Gastrocnemius medialis (tissue), 4 donors: ENCODE data around the gene CACNG1. TPM values are rescaled to one million over a fixed set of nuclear protein-coding genes. Genes with fewer than 3 reads are reported as not detected.

ENCODE experiments used
- ATAC-seq, 2 donors: fragments of 150-250 bp; one replicate each; pipeline ENCODE4 v1.9.1; 2016
- DNase-seq, 2 donors: peaks; one replicate each; pipeline ENCODE4 v3.0.0-alpha.2; 2019
- H3K27ac ChIP-seq, 4 donors: fragments of 200-600 bp; sonication (generic); 1 replicate in 1 of 4; 2 replicates in 3 of 4; pipeline ENCODE4 v1.5.1; 2016 to 2018; ENCODE audit warnings: mild to moderate bottlenecking in 2 of 4, moderate library complexity in 1 of 4
- H3K27me3 ChIP-seq, 3 donors: fragments of 200-600 bp; sonication (generic) in 2 of 3; 1 replicate in 1 of 3; 2 replicates in 2 of 3; pipeline versions ENCODE4 v1.5.1 to v1.6.0; 2016 to 2019; ENCODE audit warnings: mild to moderate bottlenecking in 1 of 3, moderate library complexity in 1 of 3
- H3K36me3 ChIP-seq, 2 donors: fragments of 200-600 bp; sonication (generic) in 1 of 2; one replicate each; pipeline ENCODE4 v1.5.1; 2017 to 2018
- H3K4me1 ChIP-seq, 2 donors: fragments of 200-600 bp; sonication (generic) in 1 of 2; one replicate each; pipeline ENCODE4 v1.5.1; 2016 to 2017; ENCODE audit warnings: mild to moderate bottlenecking in 2 of 2
- H3K4me3 ChIP-seq, 4 donors: fragments of 200-600 bp; sonication (generic) in 3 of 4; 1 replicate in 1 of 4; 2 replicates in 3 of 4; pipeline ENCODE4 v1.5.1; 2016 to 2019; ENCODE audit warnings: mild to moderate bottlenecking in 2 of 4
- H3K9me3 ChIP-seq, 3 donors: fragments of 200-600 bp; sonication (generic) in 2 of 3; 1 replicate in 1 of 3; 2 replicates in 2 of 3; pipeline ENCODE4 v1.5.1; 2016 to 2019
- CTCF ChIP-seq, 5 experiments: fragments of 450-650 bp in 3 of 5; fragments of 200-600 bp in 2 of 5; sonication (generic) in 2 of 5; IDR thresholded peaks in 4 of 5; conservative IDR thresholded peaks in 1 of 5; 1 replicate in 4 of 5; 2 replicates in 1 of 5; pipeline ENCODE4 v1.5.1; 2016 to 2019; ENCODE audit warnings: antibody characterized with exemption in 5 of 5, mild to moderate bottlenecking in 3 of 5, moderate library complexity in 3 of 5
- POLR2A ChIP-seq, 2 donors: fragments of 450-650 bp; IDR thresholded peaks; one replicate each; pipeline ENCODE4 v1.6.1; 2017; ENCODE audit warnings: antibody characterized with exemption in 2 of 2, mild to moderate bottlenecking in 2 of 2, moderate library complexity in 2 of 2
- in situ Hi-C, 4 donors: fragments of 200-750 bp; cut with MboI; loops; one replicate each; pipeline versions ENCODE4 v1.15.0 to v1.8.0; 2017; ENCODE audit warnings: low sequenced_read_pairs in 4 of 4
- intact Hi-C: fragments of 100-400 bp; cut with DNase I; formaldehyde crosslinking; loops from one replicate; pipeline ENCODE4 v1.15.1; 2023; ENCODE audit warnings: low total_unique reads
- total RNA-seq, 4 donors: library from RNA; depleted of rRNA; stranded (reverse); fragments of >200 nt; gene quantifications; one replicate each; pipeline versions ENCODE4 v1.1.0 to v1.2.3, GENCODE V29; 2016

The CACNG1 gene
- total RNA-seq, 4 donors from 2014 or later = 120 to 203 (median 154) TPM

DNA sequence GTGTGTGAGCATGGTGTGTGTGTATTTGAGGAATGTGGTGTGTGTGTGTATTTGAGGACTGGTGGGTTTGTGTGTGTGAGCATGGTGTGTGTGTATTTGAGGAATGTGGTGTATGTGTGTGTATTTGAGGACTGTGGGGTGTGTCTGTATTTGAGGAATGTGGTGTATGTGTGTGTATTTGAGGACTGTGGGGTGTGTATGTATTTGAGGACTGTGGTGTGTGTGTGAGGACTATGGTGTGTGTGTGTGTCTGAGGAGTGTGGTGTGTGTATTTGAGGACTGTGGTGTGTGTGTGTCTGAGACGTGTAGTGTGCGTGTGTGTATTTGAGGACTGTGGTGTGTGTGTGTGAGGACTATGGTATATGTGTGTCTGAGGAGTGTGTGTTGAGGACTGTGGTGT is 18.0 kb upstream of the CACNG1 start:
- Histone ChIP-seq H3K9me3 (no peaks in the 10 kb centered on the region), H3K27ac (no peak overlapping the region), H3K27me3 (no peaks in the 10 kb centered on the region), H3K4me1 (peaks cover 0 to 11% of the 10 kb centered on the region in 2 donors), H3K4me3 (no peak overlapping the region), H3K36me3 (no peaks in the 10 kb centered on the region)
- no peak for TF ChIP-seq CTCF (IDR thresholded peaks at IDR 0.05 in 4 of 5, conservative IDR thresholded peaks at IDR 0.05 in 1 of 5)
- TF ChIP-seq POLR2A (IDR thresholded peaks at IDR 0.05) = no peak
- in situ Hi-C loops (no loop called here), intact Hi-C loops (no loop called here)
- ATAC-seq (no peak), DNase-seq (no peak)

DNA sequence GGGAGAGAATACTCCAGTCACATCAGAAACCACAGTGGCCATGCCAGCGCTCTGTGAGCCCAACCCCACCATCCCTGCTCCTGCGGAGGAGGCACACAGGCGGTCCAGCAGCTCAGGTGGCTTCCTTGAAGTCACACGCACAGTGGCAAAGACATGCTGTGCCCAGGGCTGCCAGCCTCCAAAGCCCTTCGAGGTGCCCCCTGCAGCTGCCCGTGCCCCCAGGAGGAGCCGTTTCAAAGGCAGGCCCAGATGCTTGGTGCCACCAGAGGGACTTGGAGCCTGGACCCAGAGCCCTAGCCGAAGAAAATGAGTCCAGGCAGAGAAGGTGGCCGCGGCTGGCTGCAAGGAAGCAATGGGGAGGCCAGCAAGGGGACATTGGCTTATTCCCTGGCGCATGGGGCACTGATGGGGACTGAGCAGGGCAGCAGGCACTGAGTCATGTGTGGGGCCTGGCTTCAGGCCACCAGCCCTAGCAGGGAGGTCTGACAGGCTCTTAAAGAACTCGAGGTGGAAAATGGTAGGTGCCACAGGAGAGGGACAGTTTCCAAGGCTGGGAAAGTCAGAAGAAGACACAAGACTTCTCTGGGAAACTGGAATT is 17.2 kb upstream of the CACNG1 start:
- Histone ChIP-seq H3K4me3 (no peak overlapping the region), H3K9me3 (no peaks in the 10 kb centered on the region), H3K36me3 (no peaks in the 10 kb centered on the region), H3K27ac (no peak overlapping the region), H3K27me3 (no peaks in the 10 kb centered on the region), H3K4me1 (peaks cover 0 to 5% of the 10 kb centered on the region in 2 donors)
- in situ Hi-C loops (no loop called here), intact Hi-C loops (no loop called here)
- DNase-seq = peak in 1 of 2 donors; percentile 40
- no peak for TF ChIP-seq CTCF (IDR thresholded peaks at IDR 0.05 in 4 of 5, conservative IDR thresholded peaks at IDR 0.05 in 1 of 5)
- TF ChIP-seq POLR2A (IDR thresholded peaks at IDR 0.05) = no peak
- ATAC-seq = peak; percentile 31 to 34

DNA sequence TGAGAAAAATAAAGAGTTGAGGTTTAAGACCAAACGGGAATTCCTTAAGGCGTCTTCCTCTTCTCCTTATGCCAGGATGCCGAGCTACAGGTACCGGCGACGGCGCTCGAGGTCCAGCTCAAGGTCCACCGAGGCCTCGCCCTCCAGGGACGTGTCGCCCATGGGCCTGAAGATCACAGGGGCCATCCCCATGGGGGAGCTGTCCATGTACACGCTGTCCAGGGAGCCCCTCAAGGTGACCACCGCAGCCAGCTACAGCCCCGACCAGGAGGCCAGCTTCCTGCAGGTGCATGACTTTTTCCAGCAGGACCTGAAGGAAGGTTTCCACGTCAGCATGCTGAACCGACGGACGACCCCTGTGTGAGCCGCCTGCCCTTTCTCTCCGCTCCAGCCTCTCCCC is 13.7 kb upstream of the CACNG1 start:
- Histone ChIP-seq H3K36me3 (no peaks in the 10 kb centered on the region), H3K27me3 (no peaks in the 10 kb centered on the region), H3K4me3 (no peak overlapping the region), H3K27ac (no peak overlapping the region), H3K9me3 (no peaks in the 10 kb centered on the region), H3K4me1 (no peaks in the 10 kb centered on the region)
- intact Hi-C loops (no loop called here), in situ Hi-C loops (no loop called here)
- DNase-seq = no peak
- no peak for ATAC-seq
- no peak for TF ChIP-seq POLR2A (IDR thresholded peaks at IDR 0.05)
- TF ChIP-seq CTCF (IDR thresholded peaks at IDR 0.05 in 4 of 5, conservative IDR thresholded peaks at IDR 0.05 in 1 of 5) = no peak

DNA sequence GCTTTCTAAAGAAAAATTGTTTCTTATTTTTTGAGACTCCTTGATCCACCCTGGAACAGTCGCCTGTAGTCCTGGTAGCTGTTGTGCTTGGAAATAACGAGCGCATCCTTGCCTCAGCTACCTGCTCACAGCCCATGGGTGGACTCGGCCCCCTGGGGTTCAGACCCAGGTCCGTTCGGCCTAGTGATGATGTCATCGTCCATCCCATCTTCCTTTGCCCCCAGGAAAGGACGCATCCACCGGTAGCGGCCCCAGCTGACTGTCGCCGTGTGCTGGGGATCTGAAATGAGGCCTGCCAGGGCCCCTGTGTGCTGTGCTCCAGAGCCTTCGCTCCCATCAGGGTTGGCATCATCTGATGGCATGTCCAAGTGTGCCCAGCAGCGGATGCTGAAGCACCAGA is 12.0 kb upstream of the CACNG1 start:
- TF ChIP-seq POLR2A (IDR thresholded peaks at IDR 0.05) (no peak), CTCF (IDR thresholded peaks at IDR 0.05 in 4 of 5, conservative IDR thresholded peaks at IDR 0.05 in 1 of 5) (no peak)

GRCh38 chr17:67032985-67033384 is 11.4 kb upstream of the CACNG1 start:
- Histone ChIP-seq H3K4me3 (no peak overlapping the region), H3K36me3 (no peaks in the 10 kb centered on the region), H3K27me3 (no peaks in the 10 kb centered on the region), H3K27ac (no peak overlapping the region), H3K9me3 (no peaks in the 10 kb centered on the region), H3K4me1 (no peaks in the 10 kb centered on the region)
- ATAC-seq (no peak), DNase-seq (no peak)
- no peak for TF ChIP-seq POLR2A (IDR thresholded peaks at IDR 0.05)
- no peak for TF ChIP-seq CTCF (IDR thresholded peaks at IDR 0.05 in 4 of 5, conservative IDR thresholded peaks at IDR 0.05 in 1 of 5)
- intact Hi-C loops (no loop called here), in situ Hi-C loops (no loop called here)

More for the DNA sequence above, 12.0 kb upstream of the CACNG1 start:
- DNase-seq (no peak), ATAC-seq (no peak)
- intact Hi-C loops (no loop called here), in situ Hi-C loops (no loop called here)
- H3K4me3 ChIP-seq = no peak overlapping the region
- no peak overlapping the region for H3K27ac ChIP-seq
- H3K4me1 ChIP-seq = no peaks in the 10 kb centered on the region
- H3K36me3 ChIP-seq = no peaks in the 10 kb centered on the region
- no peaks in the 10 kb centered on the region for H3K27me3 ChIP-seq
- H3K9me3 ChIP-seq = no peaks in the 10 kb centered on the region
